DOHH2 (cell line): ENCODE results near the gene NCKAP1.

Experiments used
- EZH2phosphoT487 ChIP-seq: fragments of 200-600 bp; sonication (generic); IDR thresholded peaks from 2 replicates; pipeline ENCODE4 v1.6.1; 2017; ENCODE audit warnings: borderline replicate concordance, mild to moderate bottlenecking, antibody characterized with exemption, low read length, moderate library complexity, mixed read lengths
- TF ChIP-seq, protein P1 (sequence below): fragments of 200-600 bp; sonication (generic); IDR thresholded peaks from one replicate; pipeline ENCODE4 v1.5.1; 2014; ENCODE audit warnings: antibody characterized with exemption, mild to moderate bottlenecking, low read depth, low read length; ENCODE audit not compliant: poor library complexity, severe bottlenecking

DNA sequence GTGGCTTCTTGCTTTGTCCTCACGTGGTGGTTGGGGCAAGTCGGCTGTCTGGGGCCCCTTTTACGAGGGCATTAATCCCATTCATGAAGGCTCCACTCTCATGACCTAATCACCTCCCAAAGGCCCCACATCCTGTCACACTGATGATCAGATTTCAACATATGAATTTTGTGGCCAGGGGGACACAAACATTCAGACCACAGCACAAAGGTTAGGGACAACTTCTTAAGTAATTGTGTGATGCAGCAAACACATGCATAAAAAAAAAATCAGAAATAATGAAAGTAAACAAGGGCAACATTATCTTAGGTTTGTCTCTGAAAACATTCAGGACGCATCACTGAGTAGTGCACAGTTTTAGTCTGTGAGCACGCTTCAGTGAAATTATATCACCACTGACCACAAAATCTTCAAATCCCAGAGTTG lies 117.6 kb downstream of the NCKAP1 start:
- no peak for TF ChIP-seq EZH2phosphoT487
- TF ChIP-seq, protein P1, sequence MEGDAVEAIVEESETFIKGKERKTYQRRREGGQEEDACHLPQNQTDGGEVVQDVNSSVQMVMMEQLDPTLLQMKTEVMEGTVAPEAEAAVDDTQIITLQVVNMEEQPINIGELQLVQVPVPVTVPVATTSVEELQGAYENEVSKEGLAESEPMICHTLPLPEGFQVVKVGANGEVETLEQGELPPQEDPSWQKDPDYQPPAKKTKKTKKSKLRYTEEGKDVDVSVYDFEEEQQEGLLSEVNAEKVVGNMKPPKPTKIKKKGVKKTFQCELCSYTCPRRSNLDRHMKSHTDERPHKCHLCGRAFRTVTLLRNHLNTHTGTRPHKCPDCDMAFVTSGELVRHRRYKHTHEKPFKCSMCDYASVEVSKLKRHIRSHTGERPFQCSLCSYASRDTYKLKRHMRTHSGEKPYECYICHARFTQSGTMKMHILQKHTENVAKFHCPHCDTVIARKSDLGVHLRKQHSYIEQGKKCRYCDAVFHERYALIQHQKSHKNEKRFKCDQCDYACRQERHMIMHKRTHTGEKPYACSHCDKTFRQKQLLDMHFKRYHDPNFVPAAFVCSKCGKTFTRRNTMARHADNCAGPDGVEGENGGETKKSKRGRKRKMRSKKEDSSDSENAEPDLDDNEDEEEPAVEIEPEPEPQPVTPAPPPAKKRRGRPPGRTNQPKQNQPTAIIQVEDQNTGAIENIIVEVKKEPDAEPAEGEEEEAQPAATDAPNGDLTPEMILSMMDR: no peak
